HepG2 (cell line): ENCODE data around the gene FAM156A. TPM values are rescaled to one million over a fixed set of nuclear protein-coding genes. Genes with fewer than 3 reads are reported as not detected.

Experiments used
- ATAC-seq: fragments of 200-7000 bp; cut with Tn5 transposase; 3 replicates; pipeline ENCODE4 v1.9.1; 2020; ENCODE audit warnings: mild to moderate bottlenecking, moderate library complexity
- BruUV-seq: library from RNA; stranded (reverse); fragments of 400-500 nt; replicated peaks from 2 replicates; lab custom pipeline; 2021; lab: Mats Ljungman, UMichigan
- CTCF ChIA-PET: fragments of 300-600 bp; formaldehyde crosslinking; extraction: SDS; loops from one replicate; lab custom pipeline; 2021; ENCODE audit warnings: low total read pairs, inconsistent platforms, low intra/inter-chr PET ratio; lab: Yijun Ruan, JAX
- POLR2A ChIA-PET: fragments of 350-600 bp; sonication (Branson Sonifier 250); formaldehyde crosslinking; loops from one replicate; lab custom pipeline; 2020; ENCODE audit warnings: antibody characterized with exemption, inconsistent platforms; lab: Yijun Ruan, JAX
- DNase-seq: peaks from one replicate; pipeline ENCODE4 v3.0.0-alpha.2; 2015; ENCODE audit warnings: low spot score
- FAIRE-seq: peaks from 3 replicates; lab custom pipeline; 2011; peaks lifted over from hg19 to GRCh38; lab: Jason Lieb, UNC
- H2AFZ ChIP-seq: one replicate; pipeline ENCODE4 v1.6.1; 2011; ENCODE audit warnings: low read length, inconsistent platforms
- H3K27ac ChIP-seq: fragments of 300-600 bp; 3 replicates; pipeline ENCODE4 v1.8.0; 2011; ENCODE audit warnings: mixed run types, mild to moderate bottlenecking, mixed read lengths, low read length, inconsistent platforms; ENCODE audit not compliant: insufficient read depth; ENCODE audit errors: extremely low read length
- H3K27me3 ChIP-seq, 2 experiments: fragments of 200-600 bp in 1 of 2; 2 replicates in 1 of 2; 3 replicates in 1 of 2; pipeline versions ENCODE4 v1.6.0 to v1.8.0; 2011; ENCODE audit warnings: low read length in 2 of 2, mild to moderate bottlenecking in 2 of 2, moderate library complexity in 2 of 2, inconsistent platforms in 1 of 2; ENCODE audit not compliant: insufficient read depth in 2 of 2, control insufficient read depth in 1 of 2
- H3K36me3 ChIP-seq, 2 experiments: fragments of 200-600 bp in 1 of 2; replicated peaks in 1 of 2; 2 replicates in 1 of 2; 3 replicates in 1 of 2; pipeline versions ENCODE4 v1.5.1 to v1.8.0; 2011; ENCODE audit warnings: low read length in 2 of 2, inconsistent platforms in 1 of 2; ENCODE audit not compliant: insufficient read depth in 2 of 2, control insufficient read depth in 1 of 2
- H3K4me1 ChIP-seq: 2 replicates; pipeline ENCODE4 v1.5.1; 2012; ENCODE audit warnings: low read length, inconsistent platforms; ENCODE audit not compliant: insufficient read depth
- H3K4me2 ChIP-seq: 2 replicates; pipeline ENCODE4 v1.6.0; 2011; ENCODE audit warnings: low read depth, low read length, inconsistent platforms
- H3K4me3 ChIP-seq, 3 experiments: fragments of 200-600 bp in 1 of 3; sonication (generic), shearing (Covaris generic) in 1 of 3; replicated peaks in 1 of 3; 2 replicates each; pipeline ENCODE4 v1.5.1; 2011 to 2016; ENCODE audit warnings: low read length in 3 of 3, inconsistent platforms in 2 of 3, low read depth in 2 of 3, mild to moderate bottlenecking in 2 of 3, control low read depth in 1 of 3, mixed read lengths in 1 of 3; ENCODE audit not compliant: insufficient read depth in 1 of 3
- H3K79me2 ChIP-seq: one replicate; pipeline ENCODE4 v1.6.1; 2011; ENCODE audit warnings: low read length, inconsistent platforms; ENCODE audit not compliant: insufficient read depth
- H3K9ac ChIP-seq: 2 replicates; pipeline ENCODE4 v1.6.0; 2011; ENCODE audit warnings: mild to moderate bottlenecking, low read depth, low read length, inconsistent platforms; ENCODE audit not compliant: insufficient read depth
- H3K9me3 ChIP-seq: 2 replicates; pipeline ENCODE4 v1.5.1; 2012; ENCODE audit warnings: mild to moderate bottlenecking, low read length
- H4K20me1 ChIP-seq: 2 replicates; pipeline ENCODE4 v1.6.0; 2011; ENCODE audit warnings: inconsistent platforms, mild to moderate bottlenecking, low read length, moderate library complexity; ENCODE audit not compliant: insufficient read depth
- AGO2 ChIP-seq: fragments of 200-400 bp; formaldehyde crosslinking; optimal IDR thresholded peaks from 2 replicates; pipeline ENCODE3; 2017; ENCODE audit warnings: mild to moderate bottlenecking, low read depth, low read length, moderate library complexity
- SP1 ChIP-seq, 2 experiments: fragments of 450-650 bp in 1 of 2; sonication (generic) in 1 of 2; formaldehyde crosslinking in 1 of 2; IDR thresholded peaks; 2 replicates each; pipeline versions ENCODE4 v1.4.0 to v1.6.1; 2016 to 2020; ENCODE audit warnings: missing genetic modification reagents in 1 of 2
- WGBS: methylation state at CpG from one replicate; pipeline ENCODE4 v1.1.6; 2017; ENCODE audit warnings: low lambda C conversion rate; 5-methylcytosine and 5-hydroxymethylcytosine counted together
- in situ Hi-C: cut with HindIII; loops from 2 replicates; pipeline ENCODE4 v1.10.0; 2017; ENCODE audit warnings: low pct_unique_long_range_greater_than_20kb; ENCODE audit not compliant: extremely low pct_ligation_motif_present
- intact Hi-C: fragments of 100-400 bp; cut with micrococcal nuclease; formaldehyde crosslinking; loops from one replicate; pipeline ENCODE4 v1.10.0; 2022; ENCODE audit not compliant: unreplicated experiment
- polyA plus RNA-seq, 8 experiments: library from polyadenylated mRNA; depleted of rRNA in 3 of 8; stranded (reverse) in 7 of 8; unstranded in 1 of 8; fragments of >200 nt; fragmentation: Illumina TruSeq in 4 of 8; extraction: Trizol in 4 of 8; gene quantifications; 2 replicates each; pipeline versions ENCODE4 v1.2.1 to v1.2.3, GENCODE V29; 2011 to 2016; ENCODE audit warnings: low read depth in 4 of 8, missing spikeins in 1 of 8, mixed read lengths in 1 of 8; ENCODE audit not compliant: insufficient read depth in 1 of 8
- total RNA-seq, 5 experiments: library from RNA; depleted of rRNA; stranded (reverse); fragments of >200 nt; fragmentation: Illumina TruSeq; extraction: Trizol; gene quantifications; 2 replicates each; pipeline ENCODE4 v1.2.3, GENCODE V29; 2016; ENCODE audit warnings: low read depth in 1 of 5
- TF ChIP-seq, protein P1 (sequence below): sonication (generic); formaldehyde crosslinking; conservative IDR thresholded peaks from 2 replicates; pipeline ENCODE4 v1.4.0; 2020; ENCODE audit warnings: missing genetic modification reagents
- TF ChIP-seq, protein P2 (sequence below): IDR thresholded peaks from 2 replicates; pipeline ENCODE4 v1.6.1; 2016

FAM156A gene
- total and polyA plus RNA-seq, 2 of the 13 experiments (the other 11 are each of a cell fraction or from before 2014, with no cell fraction given) = 15.4 to 53.8 TPM

DNA sequence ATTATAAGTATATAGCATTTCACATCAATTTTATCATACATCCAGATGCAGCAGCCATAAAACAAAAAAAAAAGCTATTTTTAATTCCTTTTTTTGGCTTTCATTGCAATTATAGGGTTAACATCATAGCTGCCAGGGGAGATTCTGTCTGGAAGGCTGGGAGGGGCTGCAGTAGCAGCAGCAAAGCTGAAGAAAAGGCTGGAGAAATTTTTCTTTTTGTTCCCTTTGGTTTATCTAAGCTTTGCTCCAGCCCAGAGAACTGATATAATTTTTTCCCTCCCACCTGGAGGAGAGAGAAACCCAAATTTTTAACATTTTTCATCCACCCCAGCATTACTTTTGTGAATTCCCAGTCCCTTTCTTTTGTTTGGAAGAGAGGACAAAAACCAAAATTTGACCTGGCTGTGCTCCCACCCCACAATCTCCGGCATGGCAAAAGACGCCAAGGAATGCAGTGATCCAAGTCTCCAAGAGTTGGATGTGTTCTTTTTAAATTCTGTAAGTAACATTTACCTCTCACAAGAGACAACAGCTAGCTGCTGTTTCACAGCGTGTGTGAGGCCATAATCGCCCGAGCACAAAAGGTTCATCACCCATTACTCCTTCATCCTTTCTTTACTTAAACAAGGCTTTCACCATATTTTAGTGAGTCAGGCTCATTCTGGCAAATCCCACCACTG is 25.1 kb upstream of the FAM156A start:
- 94% methylated on average over 2 of the region's 5 CpGs for WGBS
- POLR2A ChIA-PET = no interaction called here

More for the DNA sequence above, 25.1 kb upstream of the FAM156A start:
- peaks cover 38% of the 10 kb centered on the region for H3K79me2 ChIP-seq
- BruUV-seq = no TSS peak
- CTCF ChIA-PET = no interaction called here
- TF ChIP-seq, protein P1, sequence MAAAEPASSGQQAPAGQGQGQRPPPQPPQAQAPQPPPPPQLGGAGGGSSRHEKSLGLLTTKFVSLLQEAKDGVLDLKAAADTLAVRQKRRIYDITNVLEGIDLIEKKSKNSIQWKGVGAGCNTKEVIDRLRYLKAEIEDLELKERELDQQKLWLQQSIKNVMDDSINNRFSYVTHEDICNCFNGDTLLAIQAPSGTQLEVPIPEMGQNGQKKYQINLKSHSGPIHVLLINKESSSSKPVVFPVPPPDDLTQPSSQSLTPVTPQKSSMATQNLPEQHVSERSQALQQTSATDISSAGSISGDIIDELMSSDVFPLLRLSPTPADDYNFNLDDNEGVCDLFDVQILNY (CRISPR knock-in tag) = no peak
- no peak for TF ChIP-seq SP1 (IDR thresholded peaks at IDR 0.05)
- TF ChIP-seq SP1 (CRISPR knock-in tag; IDR thresholded peaks at IDR 0.05) = no peak
- TF ChIP-seq AGO2 = no peak
- TF ChIP-seq, protein P2, sequence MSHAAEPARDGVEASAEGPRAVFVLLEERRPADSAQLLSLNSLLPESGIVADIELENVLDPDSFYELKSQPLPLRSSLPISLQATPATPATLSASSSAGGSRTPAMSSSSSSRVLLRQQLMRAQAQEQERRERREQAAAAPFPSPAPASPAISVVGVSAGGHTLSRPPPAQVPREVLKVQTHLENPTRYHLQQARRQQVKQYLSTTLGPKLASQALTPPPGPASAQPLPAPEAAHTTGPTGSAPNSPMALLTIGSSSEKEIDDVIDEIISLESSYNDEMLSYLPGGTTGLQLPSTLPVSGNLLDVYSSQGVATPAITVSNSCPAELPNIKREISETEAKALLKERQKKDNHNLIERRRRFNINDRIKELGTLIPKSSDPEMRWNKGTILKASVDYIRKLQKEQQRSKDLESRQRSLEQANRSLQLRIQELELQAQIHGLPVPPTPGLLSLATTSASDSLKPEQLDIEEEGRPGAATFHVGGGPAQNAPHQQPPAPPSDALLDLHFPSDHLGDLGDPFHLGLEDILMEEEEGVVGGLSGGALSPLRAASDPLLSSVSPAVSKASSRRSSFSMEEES (CRISPR knock-in tag) = no peak
- TF ChIP-seq, all 625 proteins: peak for 0
- Histone ChIP-seq H3K9me3 (no peaks in the 10 kb centered on the region), H3K4me3 (no peak overlapping the region), H3K27ac (no peak overlapping the region), H3K4me1 (peaks cover 70% of the 10 kb centered on the region), H3K4me2 (no peak overlapping the region), H3K9ac (peak overlapping the region; percentile 18; the same call in 1 of the 2 replicates), H4K20me1 (no peaks in the 10 kb centered on the region), H2AFZ (no peak overlapping the region), H3K27me3 (no peaks in the 10 kb centered on the region), H3K36me3 (no peaks in the 10 kb centered on the region)
- intact Hi-C loops = no loop called here
- ATAC-seq = no peak
- FAIRE-seq = no peak
- in situ Hi-C loops = no loop called here
- no peak for DNase-seq
